GM19397 (cell line): ENCODE data around the gene PRKCE.

Source experiments
- ATAC-seq: cut with Tn5 transposase; IDR thresholded peaks from one replicate; pipeline ENCODE4 v1.9.1; 2021; ENCODE audit warnings: mild to moderate bottlenecking, moderate library complexity; ENCODE audit not compliant: unreplicated experiment

The PRKCE gene

DNA sequence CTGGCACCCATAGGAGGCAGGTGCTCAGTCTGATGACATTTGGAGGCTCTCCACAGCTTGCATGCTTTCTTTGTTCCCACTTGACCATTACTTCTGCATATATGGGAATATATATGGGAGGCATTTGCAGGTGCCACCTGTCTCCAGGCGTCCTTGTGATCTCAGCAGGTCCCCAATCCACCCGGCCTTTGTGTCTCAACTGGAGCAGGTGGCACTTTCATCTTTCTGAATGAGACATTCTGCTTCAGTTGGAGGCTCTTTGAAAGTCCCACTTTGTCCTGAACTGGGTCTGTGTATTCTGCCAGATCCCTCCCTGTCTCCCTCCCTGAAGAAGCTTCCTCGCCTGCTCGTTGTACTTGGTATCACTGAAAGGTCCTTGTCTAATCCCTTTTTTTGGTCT is 327.6 kb downstream of the PRKCE start:
- ATAC-seq, result no peak

- no peak for ATAC-seq
Observed at GRCh38 chr2:45980161-45980865, 328.8 kb downstream of the PRKCE start.

DNA sequence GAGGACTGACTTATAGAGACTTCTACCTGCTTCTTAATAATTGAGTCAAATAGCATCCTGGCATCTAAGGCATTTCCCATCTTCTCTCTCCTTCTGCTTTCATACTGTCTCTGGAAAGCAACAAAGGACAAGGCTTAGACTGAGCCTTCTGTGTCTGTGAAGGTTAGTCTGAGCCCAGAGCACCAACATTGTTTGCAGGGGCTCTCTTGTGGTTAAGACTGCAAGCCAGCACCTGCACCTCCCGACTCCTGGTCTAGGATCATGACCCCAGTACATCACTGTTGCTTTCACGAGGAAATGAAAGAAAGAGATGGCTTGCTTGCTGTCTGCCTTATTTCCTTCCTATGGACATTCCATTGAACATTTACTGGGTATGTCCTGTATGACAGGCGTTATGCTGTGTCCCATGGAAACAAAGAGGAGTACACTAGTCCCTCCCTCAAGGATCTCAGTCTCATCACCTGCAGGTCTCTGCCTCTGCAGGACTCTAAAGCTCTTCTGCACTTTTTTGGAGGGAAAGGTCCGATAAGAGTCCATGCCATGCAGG is 330.0 kb downstream of the PRKCE start:
- ATAC-seq, result no peak

DNA sequence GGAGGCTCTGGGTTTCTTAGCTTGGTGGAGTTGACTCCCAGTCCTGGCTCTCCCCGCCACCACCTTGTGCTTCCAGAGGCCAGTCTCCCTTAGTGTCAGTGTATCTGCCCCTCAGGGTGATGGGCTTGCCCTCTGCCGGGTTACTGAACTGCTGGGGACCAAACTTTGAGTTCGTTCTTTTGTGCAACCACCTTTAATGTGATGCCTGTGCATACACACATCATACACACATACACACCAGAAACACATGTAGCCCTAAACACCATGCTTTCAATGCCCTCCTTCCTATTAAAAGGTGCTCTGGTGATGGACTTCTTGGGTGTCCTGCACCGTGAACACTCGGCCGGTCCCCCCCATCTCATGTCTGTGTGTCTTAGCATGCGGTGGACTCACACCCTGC is 330.6 kb downstream of the PRKCE start:
- no peak for ATAC-seq

GRCh38 chr2:45983213-45983612 is 331.7 kb downstream of the PRKCE start:
- ATAC-seq, result no peak

DNA sequence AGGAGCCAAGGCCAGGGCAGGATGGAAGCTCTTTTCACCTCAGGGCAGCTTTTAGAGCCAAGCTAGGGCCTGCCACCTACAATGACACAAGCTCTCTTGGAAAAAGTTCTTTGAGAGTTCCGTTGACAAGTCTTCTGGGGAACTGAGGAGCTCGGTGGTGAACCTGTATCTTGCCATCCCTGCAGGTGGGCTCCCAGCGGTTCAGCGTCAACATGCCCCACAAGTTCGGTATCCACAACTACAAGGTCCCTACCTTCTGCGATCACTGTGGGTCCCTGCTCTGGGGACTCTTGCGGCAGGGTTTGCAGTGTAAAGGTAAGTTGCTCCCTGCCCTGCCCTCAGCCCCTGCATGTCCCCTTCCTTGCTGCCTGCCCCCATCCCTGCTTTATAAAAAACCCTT is 332.9 kb downstream of the PRKCE start:
- ATAC-seq, result no peak

DNA sequence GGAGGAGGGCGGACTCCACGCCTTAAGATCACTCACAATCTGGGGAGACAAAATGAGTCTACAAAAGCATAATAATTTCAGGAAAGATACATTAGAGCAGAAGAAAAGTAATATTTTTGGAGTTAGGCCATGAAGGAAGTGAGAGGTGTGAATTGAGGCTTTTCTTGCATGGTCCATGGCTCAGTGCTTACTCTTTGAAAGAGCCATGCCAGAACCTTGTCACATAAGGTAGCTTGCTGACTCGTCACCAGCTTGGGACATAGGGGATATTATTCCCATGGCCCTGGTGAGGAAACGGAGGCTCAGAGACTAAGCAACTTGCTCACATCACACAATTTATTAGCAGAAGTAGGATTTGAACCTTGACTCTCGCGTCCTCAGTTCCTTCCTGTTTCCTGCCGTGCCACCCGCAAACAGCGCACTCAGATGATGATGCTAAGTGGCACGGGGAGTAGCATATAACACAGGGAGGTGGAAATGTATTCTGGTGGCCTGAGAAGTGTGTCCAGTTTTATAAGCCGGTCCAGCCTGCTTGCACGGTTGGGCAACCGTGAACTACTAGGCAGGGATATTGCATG is 333.5 kb downstream of the PRKCE start:
- ATAC-seq, result no peak

- no peak for ATAC-seq
Observed at GRCh38 chr2:45986509-45986908, 335.0 kb downstream of the PRKCE start.

DNA sequence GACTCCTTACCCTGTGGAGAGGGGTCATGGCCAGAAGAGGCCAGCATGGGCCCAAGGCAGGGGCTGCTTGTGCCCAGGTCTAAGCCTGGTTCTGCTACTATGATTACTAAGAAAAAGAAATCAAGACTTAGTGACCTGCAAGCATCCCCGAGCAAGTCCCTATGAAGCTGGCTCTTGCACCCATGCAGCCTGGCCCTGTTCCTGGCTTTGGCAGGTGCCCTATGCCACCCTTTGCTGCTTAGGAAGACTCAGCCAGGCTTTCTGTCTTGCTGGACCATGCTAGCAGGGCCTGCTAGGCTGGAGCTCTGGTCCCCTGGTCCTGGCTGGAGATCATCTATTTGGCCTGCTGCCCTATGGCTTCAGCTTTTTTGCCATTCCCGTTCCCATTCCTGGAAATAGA is 336.4 kb downstream of the PRKCE start:
- ATAC-seq, result no peak

DNA sequence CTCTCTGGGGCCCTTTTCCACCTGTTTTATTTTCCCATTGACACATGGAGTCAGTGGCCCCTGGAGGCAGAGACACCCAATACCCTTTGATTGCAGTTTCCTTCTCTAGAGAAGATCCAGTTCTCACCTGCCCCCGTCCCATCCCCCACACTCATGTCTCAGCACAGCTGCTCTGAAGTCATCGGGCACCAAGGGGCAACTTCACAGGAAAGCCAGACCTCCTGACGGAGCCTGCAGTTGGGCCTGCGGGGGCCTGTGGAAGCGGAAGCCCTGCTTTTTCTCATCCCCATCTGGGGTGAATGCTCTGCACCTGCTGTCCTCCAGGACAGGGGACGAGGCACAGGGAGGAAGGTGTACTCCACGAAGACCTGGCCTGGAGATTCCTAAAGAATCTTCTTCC is 337.4 kb downstream of the PRKCE start:
- ATAC-seq, result no peak

DNA sequence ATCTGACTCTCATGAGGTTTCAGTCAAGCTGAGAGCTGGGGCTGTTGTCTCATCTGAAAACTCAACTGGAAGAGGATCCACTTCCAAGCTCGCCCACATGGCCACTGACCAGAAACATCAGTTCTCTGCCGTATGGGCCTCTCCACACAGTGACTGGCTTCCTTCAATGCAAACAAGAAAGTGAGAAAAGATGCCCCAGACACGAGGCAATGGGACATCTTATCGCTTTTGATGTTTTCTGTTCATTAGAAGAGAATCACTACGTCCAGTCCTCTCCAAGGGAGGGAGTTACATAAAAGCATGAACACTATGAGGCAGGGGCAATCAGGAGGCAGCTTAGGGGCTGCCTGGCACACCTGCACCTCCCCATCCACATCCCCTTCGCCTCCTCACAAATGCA is 338.7 kb downstream of the PRKCE start:
- ATAC-seq, result no peak

DNA sequence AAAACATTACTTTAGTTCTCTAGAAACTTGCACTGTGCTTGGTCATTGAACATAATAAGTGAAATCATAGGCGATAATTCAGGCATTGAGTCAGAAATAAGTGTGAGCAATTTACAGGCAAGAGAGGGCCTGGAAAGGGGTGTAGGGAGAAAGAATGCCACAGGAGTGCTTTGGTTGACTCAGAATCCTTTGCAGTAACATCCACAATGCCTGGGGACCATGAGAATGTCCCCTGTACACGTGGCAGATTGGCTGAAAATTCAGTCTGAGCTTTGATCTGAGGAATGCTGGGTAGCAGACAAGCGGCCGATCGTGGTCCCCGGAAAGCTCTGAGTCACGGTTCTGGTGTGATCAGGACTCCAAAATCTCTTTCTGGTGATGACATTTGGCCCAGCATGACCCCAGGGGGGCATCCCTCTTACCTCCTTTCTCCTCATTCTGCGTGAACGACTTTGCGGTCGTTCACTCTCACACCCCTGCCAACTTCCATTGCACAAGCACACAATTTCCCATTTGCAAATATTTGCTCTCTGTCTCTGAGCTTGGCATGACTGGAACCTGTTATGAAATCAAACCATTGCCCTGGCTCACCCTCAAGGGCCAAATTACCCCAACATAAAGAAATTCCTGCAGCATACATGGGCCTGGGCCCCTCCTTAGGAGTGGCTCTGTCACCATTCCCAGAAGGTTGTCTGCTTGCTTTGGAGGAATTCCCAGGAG is 340.7 kb downstream of the PRKCE start:
- no peak for ATAC-seq

GRCh38 chr2:45992741-45993475 is 341.4 kb downstream of the PRKCE start:
- no peak for ATAC-seq

GRCh38 chr2:45993476-45993991 is 342.1 kb downstream of the PRKCE start:
- no peak for ATAC-seq

GRCh38 chr2:45994060-45994459 is 342.6 kb downstream of the PRKCE start:
- no peak for ATAC-seq

GRCh38 chr2:46000660-46001059 is 349.2 kb downstream of the PRKCE start:
- no peak for ATAC-seq

GRCh38 chr2:46001290-46001689 is 349.8 kb downstream of the PRKCE start:
- ATAC-seq, result no peak

GRCh38 chr2:46001741-46002506 is 350.4 kb downstream of the PRKCE start:
- ATAC-seq, result no peak

GRCh38 chr2:46002507-46002883 is 351.0 kb downstream of the PRKCE start:
- no peak for ATAC-seq

GRCh38 chr2:46002947-46003346 is 351.5 kb downstream of the PRKCE start:
- no peak for ATAC-seq
